Activated CD8-positive, alpha-beta memory T cell treated with anti-CD3 and anti-CD28 coated beads for 48 hours (primary cell): ENCODE data around the gene MACROD1.

ENCODE experiments used
- DNase-seq, 3 experiments: peaks; one replicate each; pipeline ENCODE4 v3.0.0-alpha.2; 2020; ENCODE audit warnings: low read depth in 2 of 3, low spot score in 2 of 3

The MACROD1 gene

GRCh38 chr11:64131683-64132190, 34.2 kb downstream of the MACROD1 start:
- DNase-seq, result no peak

- no peak for DNase-seq
Measured at GRCh38 chr11:64130618-64131017, 35.3 kb downstream of the MACROD1 start.

- no peak for DNase-seq
Measured at GRCh38 chr11:64129403-64129802, 36.5 kb downstream of the MACROD1 start.

- DNase-seq, result no peak
Measured at GRCh38 chr11:64128255-64129006, 37.5 kb downstream of the MACROD1 start.

GRCh38 chr11:64127267-64128072, 38.4 kb downstream of the MACROD1 start:
- DNase-seq, result no peak

GRCh38 chr11:64126796-64127195, 39.1 kb downstream of the MACROD1 start:
- DNase-seq, result no peak

- no peak for DNase-seq
Measured at GRCh38 chr11:64126371-64126770, 39.5 kb downstream of the MACROD1 start.

- DNase-seq, result no peak
Measured at GRCh38 chr11:64125676-64126075, 40.2 kb downstream of the MACROD1 start.

- DNase-seq, result no peak
Measured at GRCh38 chr11:64124147-64124546, 41.8 kb downstream of the MACROD1 start.

- no peak for DNase-seq
Measured at GRCh38 chr11:64123679-64124078, 42.2 kb downstream of the MACROD1 start.

GRCh38 chr11:64122411-64123410, 43.2 kb downstream of the MACROD1 start:
- no peak for DNase-seq

GRCh38 chr11:64121663-64122410, 44.1 kb downstream of the MACROD1 start:
- no peak for DNase-seq

GRCh38 chr11:64120951-64121569, 44.9 kb downstream of the MACROD1 start:
- no peak for DNase-seq

GRCh38 chr11:64119700-64120099, 46.2 kb downstream of the MACROD1 start:
- DNase-seq, result no peak

GRCh38 chr11:64118876-64119665, 46.8 kb downstream of the MACROD1 start:
- DNase-seq, result no peak

GRCh38 chr11:64117763-64118459, 48.0 kb downstream of the MACROD1 start:
- DNase-seq, result no peak

- DNase-seq, result no peak
Measured at GRCh38 chr11:64115531-64116522, 50.1 kb downstream of the MACROD1 start.
